GM19463 (cell line): Measurements from ENCODE around the gene CCDC88A.
"Not testable (repeated sequence)": the region's sequence is repeated elsewhere in the genome, so short reads cannot be mapped to it uniquely, and the experiment has no call there.

Source experiments
- ATAC-seq: cut with Tn5 transposase; IDR thresholded peaks from one replicate; pipeline ENCODE4 v1.9.1; 2021; ENCODE audit warnings: mild to moderate bottlenecking, moderate library complexity; ENCODE audit not compliant: unreplicated experiment

The CCDC88A gene

GRCh38 chr2:55391615-55392242, 27.9 kb downstream of the CCDC88A start:
- no peak for ATAC-seq

DNA sequence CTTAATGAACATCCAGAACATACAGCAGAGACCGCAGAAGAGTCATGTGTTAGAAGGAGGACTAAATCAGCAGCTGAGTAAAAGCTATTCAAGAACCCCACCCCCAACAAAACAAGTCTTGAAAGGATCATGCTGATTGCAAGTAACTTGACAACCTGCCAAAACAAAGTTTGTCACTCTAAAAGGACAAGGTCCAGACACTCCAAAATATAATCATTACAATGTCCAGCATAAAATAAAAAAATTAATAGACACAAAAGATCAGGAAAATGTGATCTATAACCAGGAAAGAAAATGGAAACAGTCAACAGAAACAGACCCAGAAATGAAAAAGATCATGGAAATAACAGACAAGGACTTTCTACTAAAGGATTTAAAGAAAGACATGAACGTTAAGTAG, 28.5 kb downstream of the CCDC88A start:
- ATAC-seq, result no peak

DNA sequence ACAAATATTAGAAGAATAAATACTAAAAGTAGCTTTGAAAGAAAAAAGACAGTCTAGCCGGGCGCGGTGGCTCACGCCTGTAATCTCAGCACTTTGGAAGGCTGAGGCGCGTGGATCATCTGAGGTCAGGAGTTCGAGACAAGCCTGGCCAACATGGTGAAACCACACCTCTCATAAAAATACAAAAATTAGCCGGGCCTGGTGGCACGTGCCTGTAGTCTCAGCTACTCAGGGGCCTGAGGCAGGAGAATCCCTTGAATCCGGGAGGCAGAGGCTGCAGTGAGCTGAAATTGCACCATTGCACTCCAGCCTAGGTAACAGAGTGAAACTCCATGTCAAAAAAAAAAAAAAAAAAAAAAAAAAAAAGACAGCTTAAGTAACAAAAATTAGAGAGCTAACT, 34.1 kb downstream of the CCDC88A start:
- ATAC-seq, result not testable (repeated sequence)

- ATAC-seq, result no peak
Observed at GRCh38 chr2:55384786-55385185, 34.9 kb downstream of the CCDC88A start.

DNA sequence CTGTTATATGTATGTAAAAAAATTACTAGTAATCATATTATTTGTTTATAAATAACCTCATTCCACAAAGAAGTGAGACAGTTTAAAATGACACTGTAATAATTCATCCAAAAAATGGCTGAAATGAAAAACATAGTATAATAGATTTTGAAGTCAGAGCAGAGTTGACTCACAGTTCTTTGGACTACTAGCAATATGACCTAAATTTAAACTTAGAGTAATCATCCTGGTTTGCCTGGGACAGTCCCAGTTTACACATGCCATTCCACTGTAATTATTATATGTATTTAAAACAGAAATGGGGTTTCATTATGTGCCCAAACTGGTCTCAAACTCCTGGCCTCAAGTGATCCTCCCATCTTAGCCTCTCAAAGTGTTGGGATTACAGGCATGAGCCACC, 48.3 kb downstream of the CCDC88A start:
- no peak for ATAC-seq

GRCh38 chr2:55370208-55370607, 49.4 kb downstream of the CCDC88A start:
- no peak for ATAC-seq

GRCh38 chr2:55365303-55365702, 54.4 kb downstream of the CCDC88A start:
- ATAC-seq, result no peak

DNA sequence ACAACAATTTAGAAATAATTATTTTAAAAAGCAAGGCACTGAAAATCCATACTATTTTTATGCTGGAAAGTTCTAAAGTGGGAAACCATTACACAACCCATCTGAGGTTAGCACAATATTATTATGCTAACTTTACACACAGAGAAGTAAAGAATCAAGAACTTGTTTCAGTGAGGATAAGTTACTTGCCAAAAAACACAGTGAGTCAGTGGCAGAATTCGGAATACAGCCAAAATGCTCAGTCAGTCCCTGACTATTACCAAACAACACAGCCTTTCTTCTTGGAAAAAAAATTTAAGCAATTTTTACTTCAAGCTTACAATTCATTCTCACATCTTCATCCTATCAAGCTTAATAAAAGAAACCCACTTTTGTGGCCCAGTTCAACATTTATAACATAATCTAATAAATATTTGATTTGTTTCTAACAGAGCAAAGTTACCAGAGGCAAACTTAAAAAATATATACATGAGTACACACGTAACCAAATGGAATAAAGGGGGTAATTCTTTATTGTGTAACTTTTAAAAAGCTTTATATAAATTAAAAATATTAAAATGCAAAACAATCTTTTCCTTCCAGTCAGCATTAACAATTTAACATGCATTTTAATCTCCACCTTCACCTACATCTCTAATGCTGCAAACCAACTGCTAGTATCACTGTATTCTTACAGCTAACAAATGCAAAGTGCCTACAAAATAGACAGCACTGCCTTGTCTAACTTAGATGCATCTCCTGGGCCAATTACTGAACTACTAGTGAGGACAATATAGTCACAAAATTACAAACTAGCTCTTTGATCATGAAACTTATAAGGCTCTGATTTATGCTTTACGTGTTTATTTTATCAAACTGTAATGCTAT, 55.2 kb downstream of the CCDC88A start:
- ATAC-seq, result no peak

DNA sequence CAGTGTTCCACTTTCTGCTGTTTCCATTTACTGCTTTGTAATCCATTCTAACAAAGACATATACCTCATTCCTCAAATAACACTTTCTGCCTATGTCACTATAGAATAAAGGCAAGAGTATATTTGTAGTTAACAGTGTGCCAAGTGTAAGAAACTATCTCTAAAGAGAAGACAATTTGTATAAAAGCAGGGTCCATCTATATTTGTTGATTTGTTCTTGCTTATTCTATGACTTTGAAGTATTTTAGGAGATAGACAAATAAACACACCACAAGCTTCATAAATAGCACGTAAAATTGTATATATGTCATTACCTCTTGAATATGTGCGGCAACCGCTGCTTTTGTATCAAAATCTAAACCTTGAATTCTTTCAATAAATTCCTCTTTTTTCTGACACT, 56.0 kb downstream of the CCDC88A start:
- ATAC-seq, result no peak

DNA sequence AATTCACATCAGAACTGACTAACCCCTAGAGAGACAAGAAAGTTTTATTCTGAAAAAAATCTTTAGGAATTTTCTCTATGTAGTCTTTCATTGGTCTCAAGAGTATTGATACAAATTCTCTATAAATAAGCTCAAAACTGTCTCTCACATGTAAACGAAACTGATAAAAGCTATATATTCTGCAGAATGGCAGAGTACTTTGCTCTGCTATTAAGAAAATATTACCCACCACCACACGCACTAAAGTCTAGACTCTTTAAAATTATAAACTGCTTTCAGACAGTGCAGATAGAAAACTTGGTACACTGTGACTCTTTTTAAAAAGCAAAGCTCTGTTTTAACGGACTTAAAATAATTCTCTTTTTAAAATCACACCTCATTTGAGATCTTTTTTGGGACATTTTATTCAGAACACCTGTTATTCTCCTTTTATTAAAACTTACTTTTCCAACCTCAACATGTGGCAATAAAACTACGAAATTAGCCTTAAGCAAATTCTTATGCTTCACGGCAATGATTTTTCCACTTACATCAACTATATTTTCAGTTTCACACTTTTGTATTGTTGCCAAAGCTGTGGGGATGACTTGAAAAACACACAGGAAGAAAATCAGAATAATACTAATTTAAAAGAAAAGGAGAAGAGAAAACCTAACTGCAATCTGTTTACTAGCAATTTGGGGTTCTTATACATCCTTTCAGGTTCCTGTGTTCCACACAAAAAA, 58.0 kb downstream of the CCDC88A start:
- peak; percentile 42 for ATAC-seq

GRCh38 chr2:55358451-55358850, 61.2 kb downstream of the CCDC88A start:
- no peak for ATAC-seq

DNA sequence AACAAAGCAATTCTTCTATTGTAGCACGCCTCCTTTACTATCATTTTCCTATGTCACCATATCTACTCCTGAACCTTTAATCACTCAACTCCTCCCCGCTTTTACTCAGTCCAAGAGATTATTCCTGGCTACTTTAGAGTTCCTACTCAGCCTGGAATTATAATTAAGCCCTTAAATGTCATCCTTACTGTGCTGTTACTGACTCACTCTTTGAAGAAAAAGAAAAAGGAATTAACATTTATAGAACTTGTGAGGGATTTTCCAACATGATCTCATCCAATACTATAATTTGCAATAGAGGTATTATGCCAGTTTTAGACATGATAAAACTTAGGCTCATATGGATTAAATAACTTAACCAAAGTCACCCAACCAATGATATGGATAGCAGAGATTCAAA, 61.7 kb downstream of the CCDC88A start:
- ATAC-seq, result no peak

- no peak for ATAC-seq
Observed at GRCh38 chr2:55357164-55357563, 62.5 kb downstream of the CCDC88A start.

DNA sequence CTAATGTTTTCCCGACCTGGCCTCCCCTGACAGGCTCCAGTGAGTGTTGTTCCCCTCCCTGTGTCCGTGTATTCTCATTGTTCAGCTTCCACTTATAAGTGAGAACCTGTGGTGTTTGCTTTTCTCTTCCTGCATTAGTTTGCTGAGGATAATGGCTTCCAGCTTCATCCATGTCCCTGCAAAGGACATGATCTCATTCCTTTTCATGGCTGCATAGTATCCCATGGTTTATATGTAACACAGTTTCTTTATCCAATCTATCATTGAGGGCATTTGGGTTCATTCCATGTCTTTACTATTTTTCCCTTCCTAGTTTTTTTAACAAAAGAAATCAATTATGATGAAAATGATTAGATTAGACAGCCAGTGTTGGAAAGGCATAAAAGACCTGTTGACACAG, 63.5 kb downstream of the CCDC88A start:
- ATAC-seq, result not testable (repeated sequence)

DNA sequence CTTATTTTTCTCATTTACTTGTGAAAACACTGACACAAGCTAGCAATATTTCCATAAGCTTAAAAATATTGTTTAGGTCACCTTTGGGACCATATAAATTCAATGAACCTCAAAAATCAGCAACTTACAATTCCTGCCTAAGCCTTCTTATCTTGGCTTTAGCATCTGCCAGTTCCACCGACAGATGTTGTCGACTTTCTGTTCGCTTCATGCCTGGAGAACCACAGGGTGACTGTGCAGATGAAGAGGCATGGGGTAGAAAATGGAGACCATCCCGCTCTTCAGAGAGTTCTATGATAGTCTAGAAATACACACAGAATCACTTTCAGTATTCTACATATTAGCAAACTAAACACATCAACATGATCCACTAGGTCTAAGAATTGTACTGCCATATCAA, 64.2 kb downstream of the CCDC88A start:
- no peak for ATAC-seq

- ATAC-seq, result no peak
Observed at GRCh38 chr2:55351672-55352071, 68.0 kb downstream of the CCDC88A start.

DNA sequence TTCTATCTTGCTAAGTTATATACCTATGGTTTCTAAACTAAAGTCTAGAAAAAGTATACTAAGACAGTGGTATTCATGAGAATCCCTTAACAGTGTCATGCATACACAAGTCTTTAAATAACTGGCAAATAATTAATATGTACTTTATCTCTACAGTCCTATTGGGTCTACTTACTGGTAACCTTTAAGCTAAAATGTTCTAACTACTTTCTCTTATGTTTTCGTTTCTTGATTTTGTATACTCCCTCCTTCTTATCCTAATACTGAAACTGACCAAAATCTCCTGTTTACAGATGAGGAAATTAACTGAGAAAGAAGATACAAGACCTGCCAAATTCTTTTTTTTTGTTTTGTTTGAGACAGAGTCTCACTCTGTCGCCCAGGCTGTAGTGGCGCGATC, 74.6 kb downstream of the CCDC88A start:
- ATAC-seq, result no peak

GRCh38 chr2:55338268-55338667, 81.4 kb downstream of the CCDC88A start:
- ATAC-seq, result no peak

DNA sequence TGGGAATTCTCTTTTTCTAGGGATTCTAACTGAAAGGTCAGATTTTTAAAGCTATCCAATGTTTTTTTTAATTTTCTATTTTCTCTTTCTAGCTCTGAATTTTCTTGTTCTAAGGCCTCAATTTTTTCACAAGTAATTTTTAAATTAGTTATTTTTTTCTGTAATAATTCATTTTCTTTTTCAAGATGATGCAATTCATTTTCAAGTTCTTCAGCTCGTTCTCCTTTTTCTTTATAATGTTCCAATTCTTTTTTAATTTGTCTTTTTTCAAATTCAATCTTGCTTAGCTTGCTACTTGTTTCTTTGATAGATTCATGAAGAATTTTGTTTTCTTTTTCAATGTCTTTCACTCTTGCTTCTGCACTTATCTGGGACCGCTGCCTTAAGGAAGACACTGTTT, 84.9 kb downstream of the CCDC88A start:
- ATAC-seq, result no peak

GRCh38 chr2:55330541-55331297, 88.9 kb downstream of the CCDC88A start:
- ATAC-seq, result no peak
